ENCODE data around the gene MRPL22.
A peak's percentile ranks its signal among the peaks of the same experiment; 100 is the strongest.
"Not testable (repeated sequence)": the region's sequence is repeated elsewhere in the genome, so short reads cannot be mapped to it uniquely, and the experiment has no call there.

Gene MRPL22

GRCh38 chr5:154999865-155000264, 59.0 kb downstream of the MRPL22 start:
- H3K79me1 ChIP-seq (ENCODE audit: low read length) = no peaks in the 10 kb centered on the region
- H4K91ac ChIP-seq (ENCODE audit: low read depth, low read length) = no peak overlapping the region
- H2AFZ ChIP-seq (ENCODE audit: insufficient read depth, low read length, poor library complexity) = no peak overlapping the region
- H3K4ac ChIP-seq (ENCODE audit: low read depth, low read length) = no peak overlapping the region
- no peak overlapping the region for H4K8ac ChIP-seq (ENCODE audit: low read depth, low read length)
- H3K14ac ChIP-seq (ENCODE audit: low read length) = no peak overlapping the region
- H2AK5ac ChIP-seq (ENCODE audit: low read length) = no peak overlapping the region
- H3K79me2 ChIP-seq (ENCODE audit: control insufficient read depth, insufficient read depth, low read length, poor library complexity) = no peaks in the 10 kb centered on the region
- H3K4me3 ChIP-seq (ENCODE audit: low read depth, low read length) = no peak overlapping the region
- H3K9me3 ChIP-seq (ENCODE audit: insufficient read depth, low read depth, low read length) = no peaks in the 10 kb centered on the region
- no CpG with 5 or more reads among the region's 5 CpGs for WGBS (ENCODE audit: extremely low coverage, insufficient coverage, insufficient read length)
- H2BK12ac ChIP-seq (ENCODE audit: low read length) = no peak overlapping the region
- no peaks in the 10 kb centered on the region for H3K36me3 ChIP-seq (ENCODE audit: control insufficient read depth in 1 of 2, insufficient read depth in 2 of 2, low read length in 2 of 2)
- H3K9ac ChIP-seq (ENCODE audit: low read length) = no peak overlapping the region
- no peaks in the 10 kb centered on the region for H3K4me1 ChIP-seq (ENCODE audit: control insufficient read depth in 1 of 2, insufficient read depth in 2 of 2, low read length in 2 of 2)
- no peaks in the 10 kb centered on the region for H3K27me3 ChIP-seq (ENCODE audit: insufficient read depth, low read length)
- no peak overlapping the region for H3K23ac ChIP-seq (ENCODE audit: low read length)
- H3K4me2 ChIP-seq (ENCODE audit: low read length) = no peak overlapping the region
- no peak overlapping the region for H2BK120ac ChIP-seq (ENCODE audit: insufficient read depth, low read length, poor library complexity)
- H3K18ac ChIP-seq (ENCODE audit: low read length) = no peak overlapping the region
- no peak for DNase-seq
- H3K27ac ChIP-seq (ENCODE audit: low read depth, low read length) = no peak overlapping the region
- no peak overlapping the region for H4K12ac ChIP-seq (ENCODE audit: low read depth, low read length)
- H2BK5ac ChIP-seq (ENCODE audit: low read depth, low read length, poor library complexity) = no peak overlapping the region

GRCh38 chr5:155001523-155001922, 60.6 kb downstream of the MRPL22 start:
- no peak for DNase-seq
- Histone ChIP-seq H3K79me1 (ENCODE audit: low read length) (no peaks in the 10 kb centered on the region), H3K14ac (ENCODE audit: low read length) (no peak overlapping the region), H3K27ac (ENCODE audit: low read depth, low read length) (no peak overlapping the region), H3K4me1 (ENCODE audit: control insufficient read depth in 1 of 2, insufficient read depth in 2 of 2, low read length in 2 of 2) (no peaks in the 10 kb centered on the region), H2AK5ac (ENCODE audit: low read length) (no peak overlapping the region), H3K23ac (ENCODE audit: low read length) (no peak overlapping the region), H4K8ac (ENCODE audit: low read depth, low read length) (no peak overlapping the region), H3K36me3 (ENCODE audit: control insufficient read depth in 1 of 2, insufficient read depth in 2 of 2, low read length in 2 of 2) (no peaks in the 10 kb centered on the region), H2AFZ (ENCODE audit: insufficient read depth, low read length, poor library complexity) (no peak overlapping the region), H4K91ac (ENCODE audit: low read depth, low read length) (no peak overlapping the region), H3K27me3 (ENCODE audit: insufficient read depth, low read length) (no peaks in the 10 kb centered on the region), H2BK12ac (ENCODE audit: low read length) (no peak overlapping the region), H3K18ac (ENCODE audit: low read length) (no peak overlapping the region), H2BK120ac (ENCODE audit: insufficient read depth, low read length, poor library complexity) (no peak overlapping the region), H3K9ac (ENCODE audit: low read length) (no peak overlapping the region), H2BK5ac (ENCODE audit: low read depth, low read length, poor library complexity) (no peak overlapping the region), H4K12ac (ENCODE audit: low read depth, low read length) (no peak overlapping the region), H3K9me3 (ENCODE audit: insufficient read depth, low read depth, low read length) (no peaks in the 10 kb centered on the region), H3K4me2 (ENCODE audit: low read length) (no peak overlapping the region), H3K4me3 (ENCODE audit: low read depth, low read length) (no peak overlapping the region), H3K79me2 (ENCODE audit: control insufficient read depth, insufficient read depth, low read length, poor library complexity) (no peaks in the 10 kb centered on the region), H3K4ac (ENCODE audit: low read depth, low read length) (no peak overlapping the region)
- no CpG with 5 or more reads among the region's 4 CpGs for WGBS (ENCODE audit: extremely low coverage, insufficient coverage, insufficient read length)

- H3K79me2 ChIP-seq (ENCODE audit: control insufficient read depth, insufficient read depth, low read length, poor library complexity); H4K12ac ChIP-seq (ENCODE audit: low read depth, low read length); H3K9me3 ChIP-seq (ENCODE audit: insufficient read depth, low read depth, low read length); H3K27ac ChIP-seq (ENCODE audit: low read depth, low read length); H3K18ac ChIP-seq (ENCODE audit: low read length); H3K27me3 ChIP-seq (ENCODE audit: insufficient read depth, low read length); H4K91ac ChIP-seq (ENCODE audit: low read depth, low read length); H2BK120ac ChIP-seq (ENCODE audit: insufficient read depth, low read length, poor library complexity); H4K8ac ChIP-seq (ENCODE audit: low read depth, low read length); H2BK5ac ChIP-seq (ENCODE audit: low read depth, low read length, poor library complexity); H3K4me2 ChIP-seq (ENCODE audit: low read length); H2AFZ ChIP-seq (ENCODE audit: insufficient read depth, low read length, poor library complexity); H2BK12ac ChIP-seq (ENCODE audit: low read length); H3K4me3 ChIP-seq (ENCODE audit: low read depth, low read length); H3K36me3 ChIP-seq (ENCODE audit: control insufficient read depth in 1 of 2, insufficient read depth in 2 of 2, low read length in 2 of 2); H3K79me1 ChIP-seq (ENCODE audit: low read length); H3K9ac ChIP-seq (ENCODE audit: low read length); H3K4ac ChIP-seq (ENCODE audit: low read depth, low read length); H2AK5ac ChIP-seq (ENCODE audit: low read length); H3K14ac ChIP-seq (ENCODE audit: low read length); H3K4me1 ChIP-seq (ENCODE audit: control insufficient read depth in 1 of 2, insufficient read depth in 2 of 2, low read length in 2 of 2); H3K23ac ChIP-seq (ENCODE audit: low read length): not testable (repeated sequence)
- no CpG with 5 or more reads among the region's 4 CpGs for WGBS (ENCODE audit: extremely low coverage, insufficient coverage, insufficient read length)
- DNase-seq = peak in 1 of 2 donors; percentile 7
Observed at GRCh38 chr5:155002722-155003121, 61.8 kb downstream of the MRPL22 start.

- no peak overlapping the region for H3K27ac ChIP-seq (ENCODE audit: low read depth, low read length)
- DNase-seq = peak in 1 of 2 donors; percentile 31
Observed at GRCh38 chr5:155004138-155004744, 63.4 kb downstream of the MRPL22 start.

More at GRCh38 chr5:155004138-155004744, 63.4 kb downstream of the MRPL22 start:
- Histone ChIP-seq H3K79me1 (ENCODE audit: low read length) (no peaks in the 10 kb centered on the region), H3K4me1 (ENCODE audit: control insufficient read depth in 1 of 2, insufficient read depth in 2 of 2, low read length in 2 of 2) (no peaks in the 10 kb centered on the region), H2BK12ac (ENCODE audit: low read length) (no peak overlapping the region), H3K4ac (ENCODE audit: low read depth, low read length) (no peak overlapping the region), H3K79me2 (ENCODE audit: control insufficient read depth, insufficient read depth, low read length, poor library complexity) (no peaks in the 10 kb centered on the region), H2AFZ (ENCODE audit: insufficient read depth, low read length, poor library complexity) (no peak overlapping the region), H3K18ac (ENCODE audit: low read length) (no peak overlapping the region), H3K9me3 (ENCODE audit: insufficient read depth, low read depth, low read length) (no peaks in the 10 kb centered on the region), H3K9ac (ENCODE audit: low read length) (no peak overlapping the region), H4K8ac (ENCODE audit: low read depth, low read length) (no peak overlapping the region), H3K14ac (ENCODE audit: low read length) (no peak overlapping the region), H2BK5ac (ENCODE audit: low read depth, low read length, poor library complexity) (no peak overlapping the region), H3K4me3 (ENCODE audit: low read depth, low read length) (no peak overlapping the region), H3K36me3 (ENCODE audit: control insufficient read depth in 1 of 2, insufficient read depth in 2 of 2, low read length in 2 of 2) (no peaks in the 10 kb centered on the region), H3K4me2 (ENCODE audit: low read length) (no peak overlapping the region), H3K27me3 (ENCODE audit: insufficient read depth, low read length) (no peaks in the 10 kb centered on the region), H3K23ac (ENCODE audit: low read length) (no peak overlapping the region), H2BK120ac (ENCODE audit: insufficient read depth, low read length, poor library complexity) (no peak overlapping the region), H2AK5ac (ENCODE audit: low read length) (no peak overlapping the region), H4K12ac (ENCODE audit: low read depth, low read length) (no peak overlapping the region), H4K91ac (ENCODE audit: low read depth, low read length) (no peak overlapping the region)
- WGBS (ENCODE audit: extremely low coverage, insufficient coverage, insufficient read length) = no CpG with 5 or more reads among the region's 11 CpGs

Measured in trophoblast cell (in vitro differentiated cells and primary cell).